Activated naive CD8-positive, alpha-beta T cell treated with anti-CD3 and anti-CD28 coated beads, Interleukin-2, amount 50 U/mL, for 16 hours (primary cell): ENCODE data around the gene PTPRM.

Experiments used
- DNase-seq: peaks from one replicate; pipeline ENCODE4 v3.0.0-alpha.2; 2020; ENCODE audit warnings: low read depth, low spot score

PTPRM gene

GRCh38 chr18:8231316-8231715 lies 664.2 kb downstream of the PTPRM start:
- no peak for DNase-seq

DNA sequence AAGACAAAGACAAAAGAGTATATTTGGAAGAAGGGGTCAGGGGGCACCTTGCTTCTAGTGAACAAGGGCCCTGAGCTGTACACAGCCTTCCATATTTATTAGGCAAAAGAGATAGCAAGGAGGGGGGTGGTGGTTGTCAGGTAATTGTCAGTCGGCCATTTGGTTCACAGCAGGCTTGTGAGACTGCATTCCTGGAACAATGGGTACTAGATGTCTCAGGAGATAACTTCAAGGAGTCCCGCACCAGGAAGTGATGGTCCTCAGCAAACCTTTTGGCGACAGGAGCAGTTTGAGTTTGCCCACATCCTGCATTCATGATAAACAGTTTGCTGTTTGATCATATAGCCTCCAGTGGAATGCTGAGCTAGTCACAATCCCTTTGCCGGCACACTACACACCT lies 665.7 kb downstream of the PTPRM start:
- no peak for DNase-seq

- DNase-seq: no peak
Measured at GRCh38 chr18:8235894-8236293, 668.8 kb downstream of the PTPRM start.

DNA sequence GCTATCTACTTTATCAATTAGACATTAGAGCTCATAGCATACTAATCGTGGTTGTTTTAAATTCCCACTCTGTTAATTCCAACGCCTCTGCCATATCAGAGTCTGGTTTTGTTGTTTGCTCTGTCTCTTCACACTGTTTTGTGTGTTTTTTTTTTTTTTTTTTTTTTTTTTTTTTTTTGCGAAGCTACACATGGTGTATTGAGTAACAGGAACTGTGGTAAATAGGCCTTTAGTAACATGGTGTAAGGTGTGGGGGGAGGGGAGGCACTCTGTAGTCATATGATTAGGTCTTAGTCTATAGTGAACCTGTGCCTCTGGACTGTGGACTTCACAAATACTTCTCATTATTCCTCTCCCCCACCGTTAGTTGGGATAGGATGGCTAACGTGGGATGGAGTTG lies 671.4 kb downstream of the PTPRM start:
- DNase-seq: no peak

DNA sequence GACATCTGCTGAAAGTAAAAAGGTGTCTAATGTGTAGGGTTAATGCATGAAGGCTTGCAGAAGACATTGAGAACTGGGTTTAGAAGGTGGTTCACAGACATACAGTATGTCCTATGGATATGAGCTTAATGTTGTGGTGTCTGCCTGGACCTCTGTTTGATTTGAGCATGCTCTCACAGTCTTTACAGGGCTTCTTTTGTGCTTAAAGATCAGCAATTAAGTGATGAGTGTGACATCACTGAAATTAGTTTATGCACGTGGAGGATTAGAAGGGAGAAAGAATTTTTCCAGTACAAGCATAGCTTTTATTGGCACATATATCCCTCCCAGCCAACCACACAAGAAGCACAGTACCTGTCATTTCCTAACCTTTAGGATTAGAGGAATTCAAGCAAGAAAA lies 674.6 kb downstream of the PTPRM start:
- DNase-seq: no peak

- DNase-seq: no peak
Measured at GRCh38 chr18:8242151-8242696, 675.1 kb downstream of the PTPRM start.

DNA sequence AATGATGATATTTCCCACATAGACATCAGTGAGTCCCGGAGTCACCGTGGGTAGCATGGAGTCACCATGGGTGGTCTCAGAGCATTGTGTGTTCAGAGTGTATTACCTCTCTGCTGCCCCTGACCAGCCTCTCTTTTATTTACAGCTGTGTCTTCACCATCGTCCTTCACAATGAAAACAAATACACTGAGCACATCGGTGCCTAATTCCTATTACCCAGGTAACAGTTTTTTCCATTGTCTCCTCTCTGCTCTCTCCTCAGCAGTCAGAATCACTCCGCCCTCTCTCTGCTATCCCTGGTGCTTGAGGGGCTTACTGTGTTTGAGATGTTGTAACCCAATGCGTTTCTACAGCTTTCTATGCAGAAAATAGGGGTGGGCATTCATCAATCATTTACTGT lies 680.6 kb downstream of the PTPRM start:
- no peak for DNase-seq

- no peak for DNase-seq
Measured at GRCh38 chr18:8248576-8248975, 681.5 kb downstream of the PTPRM start.

DNA sequence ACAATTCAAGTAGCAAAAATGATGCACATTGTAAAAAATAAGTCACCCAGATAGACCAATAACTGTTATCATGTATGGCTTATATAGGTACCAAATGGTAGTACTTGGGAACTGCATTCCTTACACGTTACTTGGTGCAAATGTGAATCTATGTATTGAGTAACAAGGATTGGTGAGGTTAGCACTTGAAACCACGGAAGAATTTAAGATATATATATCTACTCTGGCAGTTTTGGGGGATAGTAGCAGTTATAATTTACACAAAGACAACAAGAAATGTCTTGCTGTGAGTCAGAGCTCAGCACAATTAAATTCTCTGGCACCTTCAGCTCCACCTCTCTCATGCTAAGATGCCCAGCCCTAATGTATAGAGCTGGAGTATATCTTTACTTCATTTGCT lies 682.7 kb downstream of the PTPRM start:
- DNase-seq: no peak

DNA sequence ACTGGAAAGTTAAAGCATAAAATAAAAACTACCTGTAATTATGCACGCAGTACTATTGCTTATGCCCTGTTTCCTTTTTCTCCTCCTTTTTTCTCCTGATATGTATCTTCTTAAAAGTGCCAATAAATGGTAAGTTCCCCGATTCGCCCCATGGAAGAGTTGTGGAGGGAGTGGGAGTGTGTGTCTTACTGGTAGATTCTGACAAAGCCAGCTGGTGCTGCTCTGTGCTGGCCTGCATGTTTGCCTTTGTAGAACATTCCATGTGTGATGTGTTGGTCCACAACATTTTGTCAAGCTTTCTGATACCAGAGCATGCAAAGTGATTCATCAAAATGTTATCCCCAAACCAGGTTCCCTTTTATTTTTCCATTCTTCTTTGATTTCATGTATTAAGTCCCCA lies 685.3 kb downstream of the PTPRM start:
- DNase-seq: no peak

DNA sequence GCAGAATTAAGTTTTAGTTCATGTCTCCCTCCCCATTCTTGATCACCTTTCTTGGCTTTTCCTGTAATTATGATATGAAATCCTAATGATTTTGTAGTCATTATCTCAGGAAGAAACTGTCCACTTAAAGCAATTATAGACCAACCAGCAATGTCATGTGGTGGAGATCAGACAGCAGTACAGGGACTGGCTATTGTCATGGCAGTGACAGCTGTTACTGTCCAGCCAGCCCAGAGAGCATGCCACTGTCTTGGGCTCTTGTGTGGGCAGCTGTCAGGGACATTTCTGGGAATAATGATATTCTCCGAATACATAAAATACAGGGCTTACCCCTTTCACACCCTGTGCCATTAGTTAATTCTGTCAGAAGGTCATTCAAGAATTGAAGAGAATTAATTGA lies 686.8 kb downstream of the PTPRM start:
- DNase-seq: no peak

GRCh38 chr18:8254654-8255053 lies 687.5 kb downstream of the PTPRM start:
- no peak for DNase-seq

GRCh38 chr18:8257851-8258434 lies 690.8 kb downstream of the PTPRM start:
- DNase-seq: no peak

- no peak for DNase-seq
Measured at GRCh38 chr18:8260319-8260718, 693.2 kb downstream of the PTPRM start.

DNA sequence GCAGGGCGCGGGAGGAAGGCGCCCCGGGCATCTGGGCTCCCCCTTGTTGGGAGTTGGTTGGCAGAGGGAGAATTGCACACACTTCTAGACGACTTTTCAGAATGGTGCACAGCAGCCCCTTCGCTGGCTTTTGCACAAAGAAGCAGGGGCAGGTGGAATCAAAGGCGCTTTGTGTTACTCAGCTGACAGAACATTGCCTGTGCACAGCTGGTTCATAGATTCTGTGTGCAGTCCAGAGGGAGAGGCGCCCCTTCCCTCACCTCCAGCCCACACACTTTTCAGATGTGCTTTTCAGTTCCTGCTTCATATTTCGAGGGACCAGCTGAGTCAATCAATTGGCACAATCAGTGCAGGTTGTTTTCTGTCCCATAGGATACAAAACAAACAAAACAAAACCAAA lies 693.7 kb downstream of the PTPRM start:
- no peak for DNase-seq

DNA sequence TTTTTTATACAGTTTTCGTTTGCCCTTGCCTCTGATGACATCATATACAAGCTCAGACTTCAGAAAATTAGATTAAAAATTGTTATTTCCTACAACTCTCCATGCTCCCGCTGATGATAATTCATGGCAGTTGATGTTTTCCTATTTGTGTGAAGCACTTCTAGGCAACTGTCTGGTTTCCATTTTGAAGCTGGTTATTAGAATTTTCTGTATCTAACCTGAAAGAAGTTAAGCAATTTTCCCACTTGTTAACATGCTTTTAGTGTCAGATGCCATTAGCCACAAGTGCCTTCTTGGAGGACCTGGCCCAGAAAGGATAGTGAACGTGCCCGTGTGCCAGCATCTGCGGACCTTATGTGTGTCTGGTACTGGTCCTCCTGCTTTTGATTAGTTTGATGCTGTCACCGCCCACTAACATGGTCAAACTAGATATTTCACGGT lies 694.6 kb downstream of the PTPRM start:
- no peak for DNase-seq

DNA sequence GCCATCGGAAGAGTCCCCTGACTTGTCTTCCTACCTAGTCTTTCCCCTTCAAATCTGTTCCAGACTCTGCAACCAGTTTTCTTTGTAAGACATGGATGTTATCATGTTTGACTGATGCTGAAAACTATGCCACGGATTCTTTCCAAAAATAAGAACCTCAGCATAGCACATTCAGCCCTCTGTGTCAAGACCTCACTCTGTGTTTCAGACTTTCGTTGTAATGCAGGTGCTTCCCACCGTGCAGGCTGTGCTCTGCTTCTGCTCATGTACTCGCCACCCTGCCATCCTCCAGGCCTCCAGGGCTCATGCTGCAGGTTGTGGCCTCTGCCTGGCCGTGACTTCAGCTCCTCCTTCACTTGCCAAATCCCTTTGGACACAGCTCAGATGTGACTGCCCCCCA lies 695.1 kb downstream of the PTPRM start:
- DNase-seq: no peak

DNA sequence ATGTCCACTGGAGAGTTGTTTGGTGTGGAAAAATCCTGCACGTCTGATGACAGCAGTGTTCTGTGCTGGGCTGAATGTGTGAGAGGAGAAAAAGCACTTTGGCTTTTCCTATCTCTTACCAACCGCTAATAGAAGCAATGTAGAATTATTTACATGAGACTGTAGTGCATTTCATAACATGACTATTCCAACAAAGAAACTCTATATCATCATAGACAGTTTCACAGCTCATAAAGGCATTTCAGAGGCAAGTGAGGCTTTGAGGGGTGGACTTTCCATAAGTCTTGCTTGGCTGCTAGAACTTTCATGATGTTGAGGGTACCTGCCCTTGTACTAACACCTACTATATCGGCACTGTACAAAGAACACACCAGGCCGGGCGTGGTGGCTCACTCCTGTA lies 697.0 kb downstream of the PTPRM start:
- no peak for DNase-seq

GRCh38 chr18:8264861-8265411 lies 697.8 kb downstream of the PTPRM start:
- DNase-seq: no peak

DNA sequence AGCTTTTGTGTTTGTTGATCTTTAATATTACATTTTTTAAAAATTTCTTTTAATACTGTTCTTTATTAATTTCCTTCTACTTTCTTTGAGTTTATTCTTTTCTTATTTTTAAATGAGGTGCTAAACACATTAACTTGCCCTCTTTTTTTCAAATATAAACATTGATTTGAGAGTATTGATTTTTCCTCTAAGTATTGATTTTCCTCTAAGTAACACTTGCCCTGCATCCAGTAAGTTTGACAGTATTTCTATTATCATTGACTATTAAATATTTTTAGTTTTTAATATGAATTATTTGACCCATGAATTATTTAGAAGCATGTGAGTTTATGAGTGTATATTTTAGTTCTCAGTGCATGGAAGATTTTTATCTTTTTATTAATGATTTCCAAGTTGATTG lies 705.1 kb downstream of the PTPRM start:
- DNase-seq: no peak

GRCh38 chr18:8274370-8274769 lies 707.3 kb downstream of the PTPRM start:
- DNase-seq: no peak

- DNase-seq: no peak
Measured at GRCh38 chr18:8276406-8276805, 709.3 kb downstream of the PTPRM start.

GRCh38 chr18:8277270-8277669 lies 710.2 kb downstream of the PTPRM start:
- DNase-seq: no peak

GRCh38 chr18:8279346-8279745 lies 712.2 kb downstream of the PTPRM start:
- DNase-seq: no peak
